Thoracic aorta (tissue), 2 donors: ENCODE measurements around the gene THEM5. TPM values are rescaled to one million over a fixed set of nuclear protein-coding genes. Genes with fewer than 3 reads are reported as not detected.

Experiments used
- ATAC-seq: fragments of 150-250 bp; one replicate; pipeline ENCODE4 v1.8.0; 2017; ENCODE audit warnings: low read depth; ENCODE audit not compliant: insufficient number of reproducible peaks, low FRiP score
- DNase-seq: peaks from one replicate; pipeline ENCODE4 v3.0.0-alpha.2; 2020; ENCODE audit warnings: low spot score
- H3K27ac ChIP-seq, 2 donors: fragments of 200-600 bp; sonication (generic); 1 replicate in 1 of 2; 2 replicates in 1 of 2; pipeline ENCODE4 v1.5.1; 2016; ENCODE audit warnings: mild to moderate bottlenecking in 2 of 2, moderate library complexity in 2 of 2
- H3K27me3 ChIP-seq: fragments of 200-600 bp; sonication (generic); replicated peaks from 2 replicates; pipeline ENCODE4 v1.6.0; 2016; ENCODE audit warnings: mild to moderate bottlenecking; ENCODE audit not compliant: insufficient read depth
- H3K36me3 ChIP-seq: fragments of 200-600 bp; sonication (generic); one replicate; pipeline ENCODE4 v1.5.1; 2016
- H3K4me1 ChIP-seq, 2 donors: fragments of 200-600 bp; sonication (generic); 1 replicate in 1 of 2; 2 replicates in 1 of 2; pipeline versions ENCODE4 v1.5.1 to v1.6.0; 2016; ENCODE audit warnings: low read depth in 2 of 2, mild to moderate bottlenecking in 1 of 2; ENCODE audit not compliant: control insufficient read depth in 1 of 2
- H3K4me3 ChIP-seq: fragments of 200-600 bp; sonication (generic); 2 replicates; pipeline ENCODE4 v1.5.1; 2016; ENCODE audit warnings: mild to moderate bottlenecking
- H3K9me3 ChIP-seq: fragments of 200-600 bp; sonication (generic); 2 replicates; pipeline ENCODE4 v1.5.1; 2016
- CTCF ChIP-seq: fragments of 200-600 bp; sonication (generic); IDR thresholded peaks from one replicate; pipeline ENCODE4 v1.5.1; 2019; ENCODE audit warnings: antibody characterized with exemption
- total RNA-seq, 2 donors: library from RNA; depleted of rRNA; stranded (reverse); fragments of >200 nt; gene quantifications; one replicate each; pipeline versions ENCODE4 v1.1.0 to v1.2.3, GENCODE V29; 2016

THEM5 gene
- total RNA-seq, 2 donors from 2014 or later, result not detected

GRCh38 chr1:151825751-151826660, 27.5 kb downstream of the THEM5 start:
- Histone ChIP-seq H3K9me3 (no peaks in the 10 kb centered on the region), H3K27ac (no peak overlapping the region), H3K27me3 (no peaks in the 10 kb centered on the region), H3K4me1 (no peaks in the 10 kb centered on the region), H3K4me3 (no peak overlapping the region), H3K36me3 (no peaks in the 10 kb centered on the region)
- no peak for TF ChIP-seq CTCF
- ATAC-seq (no peak), DNase-seq (no peak)

- H3K4me1 ChIP-seq, result no peaks in the 10 kb centered on the region
- no peaks in the 10 kb centered on the region for H3K27me3 ChIP-seq
- H3K9me3 ChIP-seq, result no peaks in the 10 kb centered on the region
- H3K4me3 ChIP-seq, result no peak overlapping the region
- H3K27ac ChIP-seq, result no peak overlapping the region
- TF ChIP-seq CTCF, result no peak
- no peak for DNase-seq
- H3K36me3 ChIP-seq, result no peaks in the 10 kb centered on the region
- ATAC-seq, result no peak
Observed at GRCh38 chr1:151825204-151825603, 28.3 kb downstream of the THEM5 start.

- no peak overlapping the region for H3K27ac ChIP-seq
- ATAC-seq, result no peak
- H3K4me1 ChIP-seq, result no peaks in the 10 kb centered on the region
- H3K36me3 ChIP-seq, result no peaks in the 10 kb centered on the region
- H3K27me3 ChIP-seq, result no peaks in the 10 kb centered on the region
- H3K9me3 ChIP-seq, result no peaks in the 10 kb centered on the region
- H3K4me3 ChIP-seq, result no peak overlapping the region
- no peak for TF ChIP-seq CTCF
- DNase-seq, result no peak
Observed at GRCh38 chr1:151823175-151823574, 30.3 kb downstream of the THEM5 start.

- H3K4me3 ChIP-seq, result no peak overlapping the region
- DNase-seq, result no peak
- no peak for TF ChIP-seq CTCF
- H3K27me3 ChIP-seq, result no peaks in the 10 kb centered on the region
- no peaks in the 10 kb centered on the region for H3K9me3 ChIP-seq
- ATAC-seq, result no peak
- H3K27ac ChIP-seq, result no peak overlapping the region
- H3K36me3 ChIP-seq, result no peaks in the 10 kb centered on the region
- no peaks in the 10 kb centered on the region for H3K4me1 ChIP-seq
Observed at GRCh38 chr1:151822404-151822803, 31.1 kb downstream of the THEM5 start.

- no peaks in the 10 kb centered on the region for H3K27me3 ChIP-seq
- no peaks in the 10 kb centered on the region for H3K36me3 ChIP-seq
- H3K4me3 ChIP-seq, result no peak overlapping the region
- H3K4me1 ChIP-seq, result no peaks in the 10 kb centered on the region
- H3K9me3 ChIP-seq, result no peaks in the 10 kb centered on the region
- TF ChIP-seq CTCF, result no peak
- H3K27ac ChIP-seq, result no peak overlapping the region
- DNase-seq (no peak), ATAC-seq (no peak)
Observed at GRCh38 chr1:151820940-151821339, 32.6 kb downstream of the THEM5 start.
